Astrocyte (in vitro differentiated cells and primary cell): ENCODE data around the gene SULT2B1. TPM values are rescaled to one million over a fixed set of nuclear protein-coding genes. Genes with fewer than 3 reads are reported as not detected.

ENCODE experiments used
- DNase-seq: peaks from one replicate; pipeline ENCODE4 v3.0.0-alpha.2; 2010; ENCODE audit warnings: low read depth
- FAIRE-seq: peaks from 2 replicates; lab custom pipeline; 2011; peaks lifted over from hg19 to GRCh38; lab: Jason Lieb, UNC
- H2AFZ ChIP-seq: 2 replicates; pipeline ENCODE4 v1.6.0; 2012; ENCODE audit warnings: low read depth, low read length, inconsistent platforms
- H3K27ac ChIP-seq: 2 replicates; pipeline ENCODE4 v1.5.1; 2011; ENCODE audit warnings: low read depth, low read length, inconsistent platforms
- H3K27me3 ChIP-seq: 2 replicates; pipeline ENCODE4 v1.6.0; 2011; ENCODE audit warnings: low read length, inconsistent platforms; ENCODE audit not compliant: insufficient read depth
- H3K36me3 ChIP-seq: 2 replicates; pipeline ENCODE4 v1.5.1; 2011; ENCODE audit warnings: low read length, inconsistent platforms; ENCODE audit not compliant: insufficient read depth
- H3K4me1 ChIP-seq: 2 replicates; pipeline ENCODE4 v1.5.1; 2011; ENCODE audit warnings: low read length, inconsistent platforms; ENCODE audit not compliant: insufficient read depth
- H3K4me2 ChIP-seq: 2 replicates; pipeline ENCODE4 v1.6.0; 2012; ENCODE audit warnings: low read length, inconsistent platforms
- H3K4me3 ChIP-seq: 2 replicates; pipeline ENCODE4 v1.5.1; 2011; ENCODE audit warnings: low read depth, mild to moderate bottlenecking, low read length, inconsistent platforms; ENCODE audit not compliant: insufficient read depth
- H3K79me2 ChIP-seq: 2 replicates; pipeline ENCODE4 v1.6.0; 2012; ENCODE audit warnings: mild to moderate bottlenecking, low read length, inconsistent platforms; ENCODE audit not compliant: insufficient read depth
- H3K9ac ChIP-seq: 2 replicates; pipeline ENCODE4 v1.6.0; 2012; ENCODE audit warnings: mild to moderate bottlenecking, low read length, inconsistent platforms
- H3K9me3 ChIP-seq: 2 replicates; pipeline ENCODE4 v1.5.1; 2012; ENCODE audit warnings: low read depth, mild to moderate bottlenecking, low read length, inconsistent platforms; ENCODE audit not compliant: insufficient read depth
- H4K20me1 ChIP-seq: 2 replicates; pipeline ENCODE4 v1.6.0; 2012; ENCODE audit warnings: low read length, inconsistent platforms; ENCODE audit not compliant: insufficient read depth
- H3K27ac Mint-ChIP-seq: one replicate; pipeline ENCODE4 v1.8.0; 2021; ENCODE audit warnings: mild to moderate bottlenecking, mixed read lengths; ENCODE audit not compliant: unreplicated experiment
- H3K27me3 Mint-ChIP-seq: one replicate; pipeline ENCODE4 v1.8.0; 2021; ENCODE audit warnings: low read depth, mixed read lengths; ENCODE audit not compliant: unreplicated experiment
- H3K36me3 Mint-ChIP-seq: one replicate; pipeline ENCODE4 v1.8.0; 2021; ENCODE audit warnings: low read depth, mixed read lengths; ENCODE audit not compliant: unreplicated experiment
- H3K4me1 Mint-ChIP-seq: one replicate; pipeline ENCODE4 v1.8.0; 2021; ENCODE audit warnings: low read depth, mixed read lengths; ENCODE audit not compliant: unreplicated experiment
- H3K4me3 Mint-ChIP-seq: one replicate; pipeline ENCODE4 v1.8.0; 2021; ENCODE audit warnings: mild to moderate bottlenecking, moderate library complexity, mixed read lengths; ENCODE audit not compliant: unreplicated experiment
- H3K9me3 Mint-ChIP-seq: one replicate; pipeline ENCODE4 v1.8.0; 2021; ENCODE audit warnings: mild to moderate bottlenecking, mixed read lengths; ENCODE audit not compliant: unreplicated experiment
- EZH2 ChIP-seq: IDR thresholded peaks from 2 replicates; pipeline ENCODE4 v1.6.1; 2012; ENCODE audit warnings: mild to moderate bottlenecking, low read length, inconsistent platforms; ENCODE audit not compliant: insufficient read depth
- total RNA-seq: library from RNA; stranded (reverse); gene quantifications from 2 replicates; pipeline ENCODE4 v1.2.1, GENCODE V29; 2021
- TF ChIP-seq, protein P1 (sequence below): IDR thresholded peaks from 2 replicates; pipeline ENCODE4 v1.5.1; 2011; ENCODE audit warnings: low read depth, mild to moderate bottlenecking, inconsistent platforms, low read length, moderate library complexity; ENCODE audit not compliant: insufficient read depth

Gene SULT2B1
- total RNA-seq, 1 donor from 2014 or later = not detected

DNA sequence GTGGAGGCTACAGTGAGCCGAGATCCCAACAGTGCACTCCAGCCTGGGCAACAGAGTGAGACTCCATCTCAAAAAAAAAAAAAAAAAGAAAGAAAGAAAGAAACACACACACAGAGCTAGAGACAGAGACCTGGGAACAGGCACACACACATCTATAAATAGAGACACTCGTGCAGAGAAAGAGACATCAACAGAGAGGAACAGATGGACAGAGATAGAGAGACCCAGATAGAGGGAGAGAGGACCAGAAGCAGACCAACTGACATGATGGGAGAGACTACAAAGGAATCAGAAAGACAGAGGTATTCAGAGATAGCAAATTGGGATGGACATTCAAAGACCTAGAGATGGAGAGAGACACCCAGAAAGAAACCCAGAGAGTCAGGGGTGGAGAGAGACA is 96.2 kb downstream of the SULT2B1 start:
- no peaks in the 10 kb centered on the region for H3K36me3 ChIP-seq
- H3K4me1 ChIP-seq = peaks cover 19% of the 10 kb centered on the region
- Mint-ChIP-seq H3K4me3 (no peak overlapping the region), H3K27ac (no peak overlapping the region), H3K4me1 (peaks cover 4% of the 10 kb centered on the region), H3K9me3 (no peaks in the 10 kb centered on the region), H3K27me3 (no peaks in the 10 kb centered on the region), H3K36me3 (no peaks in the 10 kb centered on the region)
- H3K9me3 ChIP-seq = no peaks in the 10 kb centered on the region
- H3K4me3 ChIP-seq = no peak overlapping the region
- no peaks in the 10 kb centered on the region for H3K27me3 ChIP-seq
- no peak overlapping the region for H3K27ac ChIP-seq
- no peak for FAIRE-seq
- no peak for DNase-seq
- H4K20me1 ChIP-seq = no peaks in the 10 kb centered on the region
- no peaks in the 10 kb centered on the region for H3K79me2 ChIP-seq
- no peak for TF ChIP-seq EZH2
- TF ChIP-seq, protein P1, sequence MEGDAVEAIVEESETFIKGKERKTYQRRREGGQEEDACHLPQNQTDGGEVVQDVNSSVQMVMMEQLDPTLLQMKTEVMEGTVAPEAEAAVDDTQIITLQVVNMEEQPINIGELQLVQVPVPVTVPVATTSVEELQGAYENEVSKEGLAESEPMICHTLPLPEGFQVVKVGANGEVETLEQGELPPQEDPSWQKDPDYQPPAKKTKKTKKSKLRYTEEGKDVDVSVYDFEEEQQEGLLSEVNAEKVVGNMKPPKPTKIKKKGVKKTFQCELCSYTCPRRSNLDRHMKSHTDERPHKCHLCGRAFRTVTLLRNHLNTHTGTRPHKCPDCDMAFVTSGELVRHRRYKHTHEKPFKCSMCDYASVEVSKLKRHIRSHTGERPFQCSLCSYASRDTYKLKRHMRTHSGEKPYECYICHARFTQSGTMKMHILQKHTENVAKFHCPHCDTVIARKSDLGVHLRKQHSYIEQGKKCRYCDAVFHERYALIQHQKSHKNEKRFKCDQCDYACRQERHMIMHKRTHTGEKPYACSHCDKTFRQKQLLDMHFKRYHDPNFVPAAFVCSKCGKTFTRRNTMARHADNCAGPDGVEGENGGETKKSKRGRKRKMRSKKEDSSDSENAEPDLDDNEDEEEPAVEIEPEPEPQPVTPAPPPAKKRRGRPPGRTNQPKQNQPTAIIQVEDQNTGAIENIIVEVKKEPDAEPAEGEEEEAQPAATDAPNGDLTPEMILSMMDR = no peak
- no peak overlapping the region for H2AFZ ChIP-seq
- H3K9ac ChIP-seq = no peak overlapping the region
- H3K4me2 ChIP-seq = no peak overlapping the region

Other genes with a start within 250 kb of the SULT2B1 start
- 199 and 217 TPM in 2 replicates for gene EMP3, start 226.6 kb upstream of the SULT2B1 start, total RNA-seq
- 8.7 and 10.5 TPM in 2 replicates for gene TMEM143, start 188.2 kb upstream of the SULT2B1 start, total RNA-seq
- gene SYNGR4, start 187.8 kb upstream of the SULT2B1 start, total RNA-seq = not detected in 2 replicates
- gene KDELR1, start 160.6 kb upstream of the SULT2B1 start, total RNA-seq = 370 and 396 TPM in 2 replicates
- 6.2 and 9.3 TPM in 2 replicates for gene GRIN2D, start 158.5 kb upstream of the SULT2B1 start, total RNA-seq
- gene GRWD1, start 106.2 kb upstream of the SULT2B1 start, total RNA-seq = 35.6 and 41.4 TPM in 2 replicates
- 1.4 TPM in 2 replicates for gene KCNJ14, start 96.6 kb upstream of the SULT2B1 start, total RNA-seq
- gene CYTH2, start 82.8 kb upstream of the SULT2B1 start, total RNA-seq = 62.4 and 67.1 TPM in 2 replicates
- 6.2 TPM in 2 replicates for gene LMTK3, start 40.3 kb upstream of the SULT2B1 start, total RNA-seq
- gene SPACA4, start 54.6 kb downstream of the SULT2B1 start, total RNA-seq = not detected in 2 replicates
- 1.3 and 1.7 TPM in 2 replicates for gene FAM83E, start 62.9 kb downstream of the SULT2B1 start, total RNA-seq
- 1,046 and 1,102 TPM in 2 replicates for gene RPL18, start 67.0 kb downstream of the SULT2B1 start, total RNA-seq
- 25.4 and 29.4 TPM in 2 replicates for gene SPHK2, start 67.3 kb downstream of the SULT2B1 start, total RNA-seq
- 1.2 and 1.5 TPM in 2 replicates for gene DBP, start 85.2 kb downstream of the SULT2B1 start, total RNA-seq
- gene CA11, start 94.0 kb downstream of the SULT2B1 start, total RNA-seq = 9.5 and 9.8 TPM in 2 replicates
- gene NTN5, start 120.8 kb downstream of the SULT2B1 start, total RNA-seq = 0.11 and 0.41 TPM in 2 replicates
- not detected in 2 replicates for gene FUT2, start 143.8 kb downstream of the SULT2B1 start, total RNA-seq
- 0.55 and 0.57 TPM in 2 replicates for gene MAMSTR, start 167.6 kb downstream of the SULT2B1 start, total RNA-seq
- 0.26 and 0.68 TPM in 2 replicates for gene RASIP1, start 188.4 kb downstream of the SULT2B1 start, total RNA-seq
- not detected in 2 replicates for gene IZUMO1, start 194.7 kb downstream of the SULT2B1 start, total RNA-seq
- gene FUT1, start 200.5 kb downstream of the SULT2B1 start, total RNA-seq = 0.65 and 0.91 TPM in 2 replicates
- gene FGF21, start 203.4 kb downstream of the SULT2B1 start, total RNA-seq = not detected in 2 replicates